Measurements from ENCODE around the gene ST3GAL2. TPM values are rescaled to one million over a fixed set of nuclear protein-coding genes. Genes with fewer than 3 reads are reported as not detected.
"Not testable (repeated sequence)": the region's sequence is repeated elsewhere in the genome, so short reads cannot be mapped to it uniquely, and the experiment has no call there.

The ST3GAL2 gene
- total RNA-seq, 1 donor from 2014 or later: 24.2 TPM

DNA sequence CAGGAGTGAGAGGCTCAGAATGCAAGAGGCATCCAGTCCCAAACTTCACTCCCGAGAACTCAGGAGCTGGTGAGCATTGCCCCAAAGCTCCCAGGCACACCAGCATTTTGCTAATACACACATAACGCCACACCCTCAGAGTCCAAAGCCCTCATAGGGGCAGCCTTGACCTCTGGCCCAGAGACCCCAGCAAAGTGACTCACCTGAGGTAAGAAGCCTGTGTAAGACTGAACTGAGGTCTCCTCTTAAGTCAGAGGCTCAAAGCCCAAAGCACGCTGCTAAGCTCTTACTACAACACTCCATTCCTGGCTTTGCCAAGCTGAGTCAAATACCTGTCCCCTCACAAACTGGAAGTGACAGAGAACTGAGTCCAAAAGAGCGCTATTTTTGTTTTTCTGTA is 16.4 kb downstream of the ST3GAL2 start:
- intact Hi-C loops (cut with DNase I): no loop called here
- no peak for DNase-seq (ENCODE audit: low spot score)

DNA sequence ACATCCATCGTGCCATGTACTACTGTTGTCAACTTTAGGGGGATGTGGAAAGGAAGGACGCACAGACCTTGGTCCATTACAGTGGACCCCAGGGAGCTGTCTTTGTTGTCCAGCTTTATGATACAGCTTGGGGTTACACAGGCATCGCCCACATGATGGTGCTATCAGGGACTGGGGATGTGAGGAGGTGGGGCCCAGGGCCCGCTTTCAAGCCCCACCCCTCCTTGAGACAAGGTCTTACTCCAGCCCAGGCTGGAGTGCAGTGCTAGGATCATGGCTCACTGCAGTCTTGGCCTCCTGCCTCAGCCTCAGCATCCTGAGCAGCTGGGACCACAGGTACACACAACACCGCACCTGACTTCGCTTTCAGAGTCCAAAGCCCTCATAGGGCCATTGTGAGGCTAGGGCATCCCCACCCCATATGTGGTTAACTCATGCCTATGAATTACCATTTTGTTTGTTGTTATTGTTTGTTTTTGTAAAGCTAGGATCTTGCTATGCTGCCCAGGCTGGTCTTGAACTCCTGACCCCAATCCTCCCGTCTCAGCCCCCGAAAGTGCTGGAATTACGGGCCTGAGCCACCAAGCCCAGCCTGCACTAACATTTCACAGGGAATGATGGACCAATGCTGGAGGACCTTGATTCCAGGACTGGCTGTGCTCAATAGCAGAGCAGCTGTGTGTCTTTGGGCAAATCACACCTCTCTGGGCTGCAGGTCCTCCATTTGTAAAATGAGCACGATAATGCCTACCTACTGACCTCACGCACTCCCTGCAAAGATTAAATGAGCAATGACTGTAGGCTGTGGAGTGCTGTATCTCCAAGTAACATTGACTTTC is 17.2 kb downstream of the ST3GAL2 start:
- no peak for DNase-seq (ENCODE audit: low spot score)
- intact Hi-C loops (cut with DNase I): no loop called here

DNA sequence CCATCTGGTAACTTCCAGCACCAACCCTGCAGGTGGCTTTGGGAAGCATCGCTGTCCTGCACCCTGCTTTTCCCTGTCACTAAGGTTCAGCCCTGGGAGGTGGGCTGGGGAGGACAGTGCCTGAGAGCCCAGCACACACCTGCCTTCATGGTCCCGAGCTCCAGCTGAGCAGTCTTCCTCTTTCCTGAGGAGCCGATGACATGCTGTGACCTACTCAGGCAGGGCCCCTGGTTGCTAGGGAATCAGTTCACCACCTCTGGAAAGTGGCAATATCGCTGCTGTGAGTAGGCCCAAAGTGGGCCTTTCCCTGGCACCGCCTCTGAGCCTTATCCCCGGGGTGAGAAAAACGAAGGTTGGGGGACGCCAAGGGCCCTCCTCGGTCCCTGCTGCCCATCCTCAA is 17.9 kb downstream of the ST3GAL2 start:
- intact Hi-C loops (cut with DNase I): no loop called here
- no peak for DNase-seq (ENCODE audit: low spot score)

DNA sequence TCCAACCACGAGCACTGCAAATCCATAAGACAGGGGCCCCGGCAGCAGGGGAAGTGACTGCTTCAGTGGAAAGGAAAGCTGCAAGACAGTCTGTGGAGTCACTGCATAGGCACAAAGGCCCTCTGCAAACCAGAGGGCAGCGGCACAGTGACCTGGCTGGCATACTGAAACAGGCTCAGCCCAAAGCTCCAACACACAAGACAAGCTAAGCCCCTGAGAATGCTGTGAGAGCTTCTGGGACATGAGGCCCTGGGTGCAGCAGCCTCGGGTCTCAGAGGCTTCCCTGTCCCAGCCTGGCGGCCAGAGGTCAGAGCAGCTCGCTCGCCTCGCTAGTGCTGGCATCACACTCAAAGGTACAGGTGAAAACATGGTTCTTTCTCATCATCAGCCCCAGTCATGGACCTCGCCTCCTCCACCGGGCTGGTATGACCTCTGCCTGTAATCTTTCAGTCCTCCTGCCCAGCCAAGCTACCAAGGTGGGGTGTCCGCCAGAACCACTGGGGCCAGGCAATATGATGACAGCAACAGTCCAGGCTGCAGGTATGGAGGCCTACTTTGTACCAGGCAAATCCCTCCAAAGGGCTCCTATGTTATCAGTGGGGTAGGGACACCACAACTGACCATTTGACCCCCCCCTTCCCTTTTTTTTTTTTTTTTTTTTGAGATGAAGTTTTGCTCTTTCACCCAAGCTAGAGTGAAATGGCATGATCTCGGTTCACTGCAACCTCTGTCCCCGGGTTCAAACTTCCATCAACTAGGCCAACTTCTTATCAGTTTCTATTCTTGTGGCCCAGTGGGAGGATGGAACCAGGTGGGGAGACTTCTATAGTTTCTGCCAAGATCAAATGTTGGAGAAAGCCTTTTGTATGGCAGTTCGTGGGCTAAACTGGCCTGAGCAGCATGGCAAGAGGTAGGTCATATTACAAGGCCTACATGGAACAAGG is 19.2 kb downstream of the ST3GAL2 start:
- no peak for DNase-seq (ENCODE audit: low spot score)
- intact Hi-C loops (cut with DNase I): no loop called here

DNA sequence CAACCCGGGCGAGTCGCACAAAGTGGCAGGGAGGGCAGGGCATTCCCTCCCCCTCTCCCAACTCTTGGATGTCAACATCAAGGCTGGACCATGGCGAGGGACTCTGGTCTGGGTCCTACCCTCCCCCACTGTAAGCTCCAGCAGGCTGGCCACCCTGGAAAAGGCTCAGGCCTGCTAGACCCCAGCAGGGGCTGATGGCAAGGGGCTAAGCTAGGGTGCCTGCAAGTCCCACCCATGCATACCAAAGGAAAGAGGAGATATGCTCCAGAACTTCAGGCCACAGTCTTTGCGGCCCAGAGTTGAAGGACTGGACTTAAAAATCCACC is 19.9 kb downstream of the ST3GAL2 start:
- intact Hi-C loops (cut with DNase I): no loop called here
- DNase-seq (ENCODE audit: low spot score): no peak

DNA sequence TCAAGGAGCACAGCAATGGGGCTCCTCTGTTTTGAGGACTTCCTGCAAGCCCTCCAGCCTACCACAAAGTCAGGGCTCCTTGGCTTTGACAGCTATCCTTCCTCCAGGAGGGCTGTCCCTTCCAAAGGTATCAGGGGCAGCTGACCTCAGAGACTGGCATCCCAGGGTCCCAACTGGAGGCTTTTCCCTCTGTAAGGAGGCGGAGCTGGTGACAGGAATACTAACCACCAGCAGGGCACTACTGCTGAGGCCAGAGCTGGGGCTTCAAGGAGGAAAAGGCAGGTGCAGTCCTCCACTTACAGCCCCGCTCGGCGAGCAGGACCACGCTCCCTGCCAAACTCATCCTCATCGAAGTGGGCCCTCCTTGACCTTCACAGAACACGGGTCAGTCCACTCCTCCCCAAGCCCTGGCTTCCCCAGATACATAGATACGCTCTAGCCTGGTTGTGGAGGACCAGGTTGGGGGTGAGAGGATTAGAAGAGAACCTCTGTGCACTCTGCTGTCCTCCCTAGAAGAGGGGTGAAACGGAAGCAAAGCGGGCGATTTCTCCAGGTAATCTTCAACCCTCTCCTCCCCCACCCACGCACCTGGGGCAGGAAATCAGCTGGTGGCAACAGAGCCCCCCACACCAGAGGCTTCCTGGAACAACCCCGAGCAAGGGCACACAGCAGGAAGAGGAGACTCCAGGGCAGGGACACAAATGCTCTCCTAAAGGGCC is 20.5 kb downstream of the ST3GAL2 start:
- DNase-seq (ENCODE audit: low spot score): no peak
- intact Hi-C loops (cut with DNase I): no loop called here

DNA sequence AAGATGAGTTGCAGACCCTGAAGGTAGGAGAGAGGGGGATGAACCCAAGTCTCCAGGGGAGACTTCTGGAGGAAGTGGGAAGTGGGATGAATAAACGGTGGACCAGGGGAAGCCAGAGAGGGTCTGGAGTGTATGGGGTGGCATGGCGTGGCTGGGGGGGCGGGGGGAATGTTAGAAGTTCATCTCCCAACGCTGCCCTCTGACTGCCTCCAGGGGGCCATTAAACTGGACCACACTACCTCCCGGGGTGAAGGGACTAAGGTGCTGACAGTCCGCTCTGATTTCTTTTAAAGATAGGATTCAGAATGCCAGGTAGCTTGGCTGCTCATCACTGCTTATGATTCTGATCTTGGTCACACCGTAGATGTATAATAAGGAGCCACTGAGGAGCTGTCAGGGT is 21.2 kb downstream of the ST3GAL2 start:
- no peak for DNase-seq (ENCODE audit: low spot score)
- intact Hi-C loops (cut with DNase I): no loop called here

DNA sequence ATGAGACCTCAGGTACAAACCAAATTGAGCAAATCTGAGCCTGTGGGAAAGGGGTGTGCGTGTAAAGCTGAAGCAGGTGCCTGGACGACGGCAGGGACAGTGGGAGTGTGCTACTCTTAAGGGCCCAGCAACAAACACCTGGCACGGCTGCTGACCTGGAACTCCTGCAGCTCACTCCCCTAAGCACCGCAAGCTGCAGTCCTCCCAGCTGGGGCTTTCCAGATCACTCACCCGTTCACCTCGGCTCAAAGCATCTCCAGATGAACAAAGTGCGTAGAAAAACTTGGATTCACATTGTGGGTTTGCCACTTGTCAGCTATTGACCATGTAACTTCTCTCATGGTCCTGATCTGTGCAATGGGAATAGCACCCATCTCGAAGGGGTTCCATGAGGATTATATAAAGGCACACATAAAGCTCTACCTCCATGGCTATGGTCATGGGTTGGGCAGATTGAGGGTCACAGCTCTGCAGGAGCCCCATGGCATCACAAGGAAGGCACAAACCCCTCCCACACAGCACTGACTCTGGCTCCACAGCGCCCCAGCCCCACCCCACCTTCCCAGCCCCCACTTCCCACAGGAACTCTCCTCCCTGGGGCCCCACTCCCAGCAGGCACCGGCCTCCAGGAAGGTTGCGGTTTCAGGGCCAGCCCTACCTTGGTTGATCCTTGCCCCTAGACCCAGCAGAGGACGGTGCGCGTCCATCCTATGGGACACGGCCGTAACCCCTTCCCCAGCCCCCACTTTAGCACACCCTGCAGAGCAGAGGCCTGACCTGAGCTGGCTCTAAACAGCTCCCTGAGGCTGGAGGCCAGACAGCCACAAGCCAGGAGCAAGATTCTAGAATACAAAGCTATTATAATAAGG is 21.9 kb downstream of the ST3GAL2 start:
- no peak for DNase-seq (ENCODE audit: low spot score)
- intact Hi-C loops (cut with DNase I): no loop called here

DNA sequence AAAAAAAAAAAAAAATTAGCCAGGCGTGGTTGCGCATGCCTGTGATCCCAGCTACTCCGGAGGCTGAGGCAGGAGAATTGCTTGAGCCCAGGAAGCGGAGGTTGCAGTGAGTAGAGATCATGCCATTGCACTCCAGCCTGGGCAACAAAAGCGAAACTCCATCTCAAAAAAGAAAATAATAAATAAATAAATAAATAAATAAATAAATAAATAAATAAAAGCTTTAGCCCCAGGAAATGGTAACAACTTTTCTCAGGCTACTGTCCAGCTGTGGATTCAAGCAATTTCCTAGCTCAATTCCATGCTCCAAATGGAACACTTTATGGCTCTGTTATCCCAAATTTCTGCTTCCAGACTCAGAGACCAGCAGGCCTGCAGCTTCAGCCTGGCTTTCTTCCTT is 25.3 kb downstream of the ST3GAL2 start:
- DNase-seq (ENCODE audit: low spot score); intact Hi-C loops (cut with DNase I): not testable (repeated sequence)

DNA sequence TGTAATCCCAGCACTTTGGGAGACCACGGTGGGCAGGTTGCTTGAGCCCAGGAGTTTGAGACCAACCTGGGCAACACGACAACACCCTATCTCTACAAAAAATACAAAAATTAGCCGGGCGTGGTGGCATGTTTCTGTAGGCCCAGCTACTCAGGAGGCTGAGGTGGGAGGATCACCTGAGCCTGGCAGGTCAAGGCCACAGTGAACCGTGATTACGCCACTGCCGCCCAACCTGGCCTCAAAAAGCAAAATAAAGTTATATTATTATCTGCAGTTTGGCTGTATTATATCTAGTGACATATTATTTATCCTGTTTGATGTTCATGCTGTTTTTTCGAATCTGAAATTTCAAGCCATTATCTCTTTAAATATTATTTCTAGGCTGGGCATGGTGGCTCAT is 26.5 kb downstream of the ST3GAL2 start:
- no peak for DNase-seq (ENCODE audit: low spot score)
- intact Hi-C loops (cut with DNase I): no loop called here

DNA sequence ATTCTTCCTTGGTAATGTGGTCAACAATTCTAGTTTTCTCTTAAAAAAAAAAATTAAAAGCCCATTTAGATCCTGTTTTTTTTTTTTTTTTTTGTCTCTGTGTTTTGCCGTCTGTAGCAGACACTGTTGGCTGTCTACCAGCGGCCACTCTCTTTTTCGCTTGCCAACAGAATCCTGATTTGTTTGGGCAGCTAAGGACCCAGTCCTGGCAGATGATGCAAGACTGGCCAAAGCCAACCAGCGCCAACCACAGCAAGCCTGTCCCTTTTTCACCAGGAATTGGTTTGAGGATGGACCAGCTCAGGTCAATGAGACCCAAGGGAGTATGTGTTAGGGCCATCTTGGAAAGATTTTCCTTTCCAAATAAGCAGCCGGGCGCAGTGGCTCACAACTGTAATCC is 28.2 kb downstream of the ST3GAL2 start:
- no peak for DNase-seq (ENCODE audit: low spot score)
- intact Hi-C loops (cut with DNase I): no loop called here

DNA sequence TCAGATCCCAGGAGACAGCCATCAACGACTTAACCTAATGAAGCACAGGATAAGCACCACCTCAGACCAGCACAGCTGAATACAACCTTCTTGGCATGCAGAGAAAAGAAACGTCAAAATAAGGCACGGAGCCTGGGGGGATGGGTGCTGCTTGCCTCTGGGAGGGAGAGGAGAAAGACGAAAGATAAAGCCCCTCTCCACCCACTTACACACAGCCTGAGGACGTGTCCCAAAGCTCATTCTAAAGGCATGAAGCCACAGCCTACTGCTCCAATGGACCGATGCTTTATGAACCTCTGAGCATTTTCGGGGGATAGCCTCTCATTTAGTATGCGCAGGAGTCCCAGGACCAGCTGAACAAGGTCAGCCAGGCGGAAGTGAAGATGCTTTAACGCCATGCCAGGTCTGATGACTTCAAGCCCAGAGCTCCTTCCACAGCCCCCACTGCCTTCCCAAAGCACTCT is 31.1 kb downstream of the ST3GAL2 start:
- intact Hi-C loops (cut with DNase I): no loop called here
- DNase-seq (ENCODE audit: low spot score): no peak

DNA sequence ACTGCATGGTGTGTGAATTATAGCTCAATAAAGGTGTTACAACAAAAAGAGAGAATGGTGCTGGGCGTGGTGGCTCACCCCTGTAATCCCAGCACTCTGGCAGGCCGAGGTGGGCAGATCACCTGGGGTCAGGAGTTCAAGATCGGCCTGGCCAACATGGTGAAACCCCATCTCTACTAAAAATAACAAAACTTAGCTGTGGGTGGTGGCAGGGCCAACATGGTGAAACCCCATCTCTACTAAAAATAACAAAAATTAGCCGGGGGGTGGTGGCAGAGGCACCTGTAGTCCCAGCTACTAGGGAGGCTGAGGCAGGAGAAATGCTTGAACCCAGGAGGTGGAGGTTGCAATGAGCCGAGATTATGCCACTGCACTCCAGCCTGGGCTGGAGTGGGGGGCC is 32.8 kb downstream of the ST3GAL2 start:
- intact Hi-C loops (cut with DNase I); DNase-seq (ENCODE audit: low spot score): not testable (repeated sequence)

DNA sequence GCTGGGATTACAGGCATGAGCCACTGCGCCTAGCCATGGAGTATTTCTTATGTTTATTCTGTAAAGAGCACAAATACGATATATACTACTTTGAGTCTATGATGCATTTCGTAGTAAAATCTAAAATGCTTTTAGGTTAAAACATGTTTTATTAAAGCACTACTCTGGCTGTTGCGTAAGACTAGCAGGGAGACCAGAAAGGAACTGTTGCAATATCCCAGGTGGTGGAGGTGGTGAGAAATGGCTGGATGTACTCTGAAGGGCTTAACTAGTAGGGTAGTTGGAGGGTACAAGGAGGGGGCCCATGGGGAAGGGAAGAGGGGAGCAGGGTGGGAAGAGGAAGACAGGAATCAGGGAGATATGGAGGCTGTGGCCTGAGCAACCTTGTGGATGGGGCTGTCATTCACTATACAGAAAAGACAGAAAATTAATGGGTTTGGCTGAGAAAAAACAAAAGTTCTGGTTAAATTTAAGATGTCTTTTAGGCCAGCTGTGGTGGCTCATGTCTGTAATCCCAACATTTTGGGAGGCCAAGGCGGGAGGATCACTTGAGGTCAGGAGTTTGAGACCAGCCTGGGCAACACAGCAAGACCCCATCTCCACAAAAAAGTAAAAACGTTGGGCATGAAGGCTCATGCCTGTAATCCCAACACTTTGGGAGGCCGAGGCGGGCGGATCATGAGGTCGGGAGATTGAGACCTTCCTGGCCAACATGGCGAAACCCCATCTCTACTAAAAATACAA is 35.8 kb downstream of the ST3GAL2 start:
- intact Hi-C loops (cut with DNase I): no loop called here
- DNase-seq (ENCODE audit: low spot score): no peak

DNA sequence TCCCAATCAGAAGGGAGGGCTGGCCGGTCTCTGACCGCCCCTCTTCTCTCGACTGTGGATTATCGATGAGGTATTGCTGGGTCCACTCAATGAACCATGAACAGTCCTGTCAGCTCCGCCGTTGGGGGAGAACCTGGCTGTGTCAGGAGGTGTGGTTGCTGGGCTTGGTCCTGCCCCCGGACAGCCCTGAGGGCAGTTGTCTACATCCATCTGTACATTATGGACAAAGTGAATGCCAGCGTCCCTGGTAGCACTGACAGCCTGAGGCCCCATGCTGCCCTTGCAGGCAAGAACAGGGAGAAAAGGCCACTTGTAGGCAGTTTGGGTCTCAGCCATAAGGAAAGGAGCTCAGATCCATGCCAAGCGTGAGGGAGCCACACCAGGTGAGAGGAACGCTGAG is 38.9 kb downstream of the ST3GAL2 start:
- intact Hi-C loops (cut with DNase I): no loop called here
- DNase-seq (ENCODE audit: low spot score): no peak

DNA sequence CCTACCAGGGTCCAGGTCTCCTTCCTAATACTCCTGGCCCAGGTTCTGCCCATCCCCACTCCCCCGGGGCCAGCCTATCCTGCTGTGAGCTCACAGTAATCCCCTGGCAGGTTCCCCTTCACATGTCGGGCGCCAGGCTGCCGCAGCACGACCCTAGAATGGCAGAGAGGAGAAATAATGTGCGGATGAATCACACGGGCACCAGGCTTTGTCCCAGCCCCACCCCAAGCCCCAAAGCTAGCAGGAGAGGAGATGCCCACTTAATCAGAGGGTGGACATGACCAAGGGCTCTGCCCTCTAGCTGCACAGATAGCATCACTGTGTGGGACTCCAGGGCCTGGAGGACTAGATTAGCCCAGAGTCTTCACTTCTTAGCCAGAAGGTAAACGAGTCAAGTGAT is 39.5 kb downstream of the ST3GAL2 start:
- no peak for DNase-seq (ENCODE audit: low spot score)
- intact Hi-C loops (cut with DNase I): no loop called here

DNA sequence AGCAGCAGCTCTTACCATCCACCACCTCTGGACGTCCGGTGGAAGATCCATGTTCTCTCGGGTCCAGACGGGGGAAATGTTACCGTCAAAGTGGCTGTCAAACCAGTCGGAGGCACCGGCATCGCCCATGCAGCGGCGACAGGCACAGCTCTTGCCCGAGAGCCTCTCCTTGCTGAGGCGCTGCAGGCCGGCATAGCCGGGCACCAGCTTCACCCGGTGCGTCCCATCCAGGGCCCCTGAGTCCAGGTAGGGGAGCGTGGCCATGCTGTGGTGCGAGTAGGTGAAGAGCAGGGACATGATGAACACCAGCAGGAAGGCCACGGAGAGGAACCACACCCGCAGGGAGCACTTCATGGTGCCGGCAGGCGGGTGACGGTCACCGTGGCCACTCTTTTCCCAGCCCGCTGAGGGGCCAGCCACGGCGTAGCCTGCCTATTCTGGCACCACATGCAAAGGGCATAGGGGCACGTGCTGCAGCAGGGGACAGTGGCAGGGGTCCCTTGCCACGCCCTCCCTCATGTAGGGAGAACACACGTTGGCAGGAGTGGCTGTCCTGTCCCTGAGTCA is 40.6 kb downstream of the ST3GAL2 start:
- no peak for DNase-seq (ENCODE audit: low spot score)
- intact Hi-C loops (cut with DNase I): no loop called here

DNA sequence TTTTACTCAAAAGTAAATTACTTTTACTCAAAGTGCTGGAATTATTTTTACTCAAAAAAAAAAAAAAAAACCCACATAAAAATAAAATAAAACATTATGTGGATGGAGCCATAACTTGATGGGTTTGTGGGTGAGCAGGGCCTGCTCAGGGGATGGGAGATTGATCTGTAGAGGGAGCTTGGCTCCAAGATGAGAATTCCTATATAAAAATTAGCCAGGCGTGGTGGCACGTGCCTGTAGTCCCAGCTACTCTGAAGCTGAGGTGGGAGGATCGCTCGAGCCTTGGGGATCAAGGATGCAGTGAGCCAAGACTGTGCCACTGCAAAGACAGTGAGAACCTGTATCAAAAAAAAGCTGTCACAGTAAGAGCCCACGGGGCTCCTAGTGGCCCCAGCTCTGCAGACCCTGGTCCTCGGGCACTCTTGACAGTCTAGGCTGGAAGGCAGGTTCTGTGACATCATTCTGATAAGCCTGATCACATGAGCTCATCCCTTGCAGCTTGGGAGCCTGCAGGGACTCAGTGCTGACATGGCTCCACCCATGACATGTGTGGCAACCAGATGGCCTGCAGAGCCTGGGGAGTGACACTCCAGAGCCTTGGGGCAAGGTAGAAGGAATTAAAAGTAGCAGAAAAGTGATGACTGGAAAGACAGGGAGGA is 42.5 kb downstream of the ST3GAL2 start:
- intact Hi-C loops (cut with DNase I): no loop called here
- no peak for DNase-seq (ENCODE audit: low spot score)
